LNCAP (cell line): ENCODE measurements around the gene CBLB.

Source experiments
- CTCF ChIP-seq: fragments of 450-650 bp; IDR thresholded peaks from 2 replicates; pipeline ENCODE4 v1.5.1; 2017; ENCODE audit warnings: mild to moderate bottlenecking

The CBLB gene

GRCh38 chr3:105906836-105907235, 38.0 kb upstream of the CBLB start:
- no peak for TF ChIP-seq CTCF

- no peak for TF ChIP-seq CTCF
Measured at GRCh38 chr3:105906345-105906744, 37.5 kb upstream of the CBLB start.

- TF ChIP-seq CTCF: no peak
Measured at GRCh38 chr3:105905328-105905727, 36.5 kb upstream of the CBLB start.

- TF ChIP-seq CTCF: no peak
Measured at GRCh38 chr3:105904678-105905284, 36.0 kb upstream of the CBLB start.

- TF ChIP-seq CTCF: no peak
Measured at GRCh38 chr3:105904251-105904650, 35.4 kb upstream of the CBLB start.

- TF ChIP-seq CTCF: no peak
Measured at GRCh38 chr3:105899516-105899915, 30.7 kb upstream of the CBLB start.

- TF ChIP-seq CTCF: no peak
Measured at GRCh38 chr3:105891101-105891500, 22.3 kb upstream of the CBLB start.
